Mucosa of rectum (tissue), 2 donors: ENCODE measurements around the gene ALG8.
A peak's percentile ranks its signal among the peaks of the same experiment; 100 is the strongest.

Experiments used
- H3K27ac ChIP-seq, 2 donors: one replicate each; pipeline ENCODE4 v1.7.0; 2013; ENCODE audit warnings: inconsistent platforms in 2 of 2, low read depth in 2 of 2, low read length in 2 of 2
- H3K27me3 ChIP-seq, 2 donors: one replicate each; pipeline ENCODE4 v1.7.0; 2013; ENCODE audit warnings: low read length in 2 of 2; ENCODE audit not compliant: control insufficient read depth in 2 of 2, insufficient read depth in 2 of 2
- H3K36me3 ChIP-seq, 2 donors: one replicate each; pipeline ENCODE4 v1.7.0; 2013; ENCODE audit warnings: low read length in 2 of 2; ENCODE audit not compliant: control insufficient read depth in 2 of 2, insufficient read depth in 2 of 2
- H3K4me1 ChIP-seq, 2 donors: one replicate each; pipeline ENCODE4 v1.7.0; 2013; ENCODE audit warnings: low read length in 2 of 2, mild to moderate bottlenecking in 1 of 2; ENCODE audit not compliant: control insufficient read depth in 2 of 2, insufficient read depth in 2 of 2
- H3K4me3 ChIP-seq, 2 donors: one replicate each; pipeline ENCODE4 v1.7.0; 2013; ENCODE audit warnings: low read length in 2 of 2
- H3K9ac ChIP-seq, 2 donors: one replicate each; pipeline ENCODE4 v1.7.0; 2013; ENCODE audit warnings: low read length in 2 of 2, low read depth in 1 of 2, mild to moderate bottlenecking in 1 of 2
- H3K9me3 ChIP-seq, 2 donors: one replicate each; pipeline ENCODE4 v1.7.0; 2013; ENCODE audit warnings: low read length in 2 of 2; ENCODE audit not compliant: control insufficient read depth in 2 of 2
- donor health status: healthy.
- donor health status: Normal muscosa, but diverticular disease.

Gene ALG8

GRCh38 chr11:78138694-78139421 lies 568 bp downstream of the ALG8 start:
- H3K27me3 ChIP-seq, result no peaks in the 10 kb centered on the region
- H3K9ac ChIP-seq, result peak overlapping the region; percentile 70 to 86
- H3K4me1 ChIP-seq, result peaks cover 0 to 6% of the 10 kb centered on the region in 2 donors
- H3K9me3 ChIP-seq, result no peaks in the 10 kb centered on the region
- peak overlapping the region; percentile 73 to 85 for H3K27ac ChIP-seq
- peak overlapping the region; percentile 94 to 98 for H3K4me3 ChIP-seq
- H3K36me3 ChIP-seq, result no peaks in the 10 kb centered on the region

DNA sequence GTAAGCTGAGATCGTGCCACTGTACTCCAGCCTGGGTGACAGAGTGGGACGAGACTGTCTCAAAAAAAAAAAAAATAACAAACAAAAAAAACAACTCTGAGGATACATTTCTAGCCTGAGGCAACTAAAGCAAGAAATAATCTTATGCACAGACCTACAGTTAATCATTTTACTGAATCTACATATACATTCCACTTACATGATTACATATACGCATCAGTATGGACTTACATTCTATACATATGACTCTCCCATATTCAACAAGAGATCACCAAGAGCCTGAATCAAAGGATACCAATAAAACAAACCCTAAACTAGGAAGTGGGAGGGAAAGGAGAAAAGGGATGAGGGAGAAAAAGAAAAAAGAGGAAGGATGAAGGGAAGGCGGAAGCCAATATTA lies 1.1 kb downstream of the ALG8 start:
- no peaks in the 10 kb centered on the region for H3K27me3 ChIP-seq
- no peak overlapping the region for H3K9ac ChIP-seq
- no peak overlapping the region for H3K27ac ChIP-seq
- no peaks in the 10 kb centered on the region for H3K36me3 ChIP-seq
- H3K4me3 ChIP-seq, result peak overlapping the region; percentile 94 to 98
- peaks cover 0 to 6% of the 10 kb centered on the region in 2 donors for H3K4me1 ChIP-seq
- H3K9me3 ChIP-seq, result no peaks in the 10 kb centered on the region

DNA sequence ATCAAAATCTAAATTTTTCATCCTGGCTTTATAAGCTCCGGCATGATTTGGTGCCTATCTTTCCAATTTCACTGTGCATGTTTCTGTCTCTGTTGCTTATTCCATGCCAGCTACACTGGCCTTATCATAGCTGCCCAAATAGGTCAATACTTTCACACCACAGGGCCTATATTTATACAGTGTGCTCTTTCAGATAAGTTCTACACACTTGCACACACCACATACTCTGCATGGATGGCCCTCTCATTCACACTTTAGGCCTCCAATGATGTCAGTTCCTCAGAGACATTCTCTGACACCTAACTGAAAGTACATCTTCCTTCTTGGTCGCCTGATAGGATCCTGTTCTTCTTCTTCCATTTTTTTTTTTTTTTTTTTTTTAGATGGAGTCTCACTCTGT lies 7.0 kb downstream of the ALG8 start:
- Histone ChIP-seq H3K9ac (no peak overlapping the region), H3K36me3 (no peaks in the 10 kb centered on the region), H3K27me3 (no peaks in the 10 kb centered on the region), H3K9me3 (no peaks in the 10 kb centered on the region), H3K4me3 (no peak overlapping the region), H3K27ac (no peak overlapping the region), H3K4me1 (no peaks in the 10 kb centered on the region)

DNA sequence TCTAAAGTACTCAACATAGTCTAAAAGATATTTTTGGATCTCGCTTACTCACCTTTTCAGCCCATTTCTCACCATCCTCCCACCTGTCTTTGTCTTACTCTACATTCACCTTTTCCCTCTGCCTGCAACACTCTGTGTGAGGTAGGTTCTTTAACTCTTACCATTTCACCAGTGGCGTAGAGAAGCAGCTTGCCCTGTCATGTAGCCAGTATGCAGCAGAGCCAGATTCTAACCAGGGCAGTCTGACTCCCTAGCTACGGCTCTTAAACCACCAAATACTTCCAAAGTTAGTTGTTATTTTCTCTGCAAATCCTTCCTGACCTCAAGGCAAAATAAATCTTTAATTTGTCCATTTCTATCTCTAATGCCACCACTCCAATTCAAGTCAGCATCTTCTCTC lies 7.5 kb downstream of the ALG8 start:
- Histone ChIP-seq H3K27ac (no peak overlapping the region), H3K36me3 (no peaks in the 10 kb centered on the region), H3K9me3 (no peaks in the 10 kb centered on the region), H3K9ac (no peak overlapping the region), H3K4me3 (no peak overlapping the region), H3K27me3 (no peaks in the 10 kb centered on the region), H3K4me1 (no peaks in the 10 kb centered on the region)

- Histone ChIP-seq H3K9ac (no peak overlapping the region), H3K4me3 (no peak overlapping the region), H3K36me3 (peaks cover 3 to 9% of the 10 kb centered on the region in 2 donors), H3K9me3 (no peaks in the 10 kb centered on the region), H3K27ac (no peak overlapping the region), H3K4me1 (no peaks in the 10 kb centered on the region), H3K27me3 (no peaks in the 10 kb centered on the region)
Measured at GRCh38 chr11:78127403-78127802, 12.0 kb downstream of the ALG8 start.

- no peak overlapping the region for H3K27ac ChIP-seq
- H3K36me3 ChIP-seq, result peaks cover 21 to 24% of the 10 kb centered on the region in 2 donors
- no peaks in the 10 kb centered on the region for H3K27me3 ChIP-seq
- H3K4me1 ChIP-seq, result no peaks in the 10 kb centered on the region
- H3K4me3 ChIP-seq, result no peak overlapping the region
- no peaks in the 10 kb centered on the region for H3K9me3 ChIP-seq
- H3K9ac ChIP-seq, result no peak overlapping the region
Measured at GRCh38 chr11:78112582-78113275, 26.7 kb downstream of the ALG8 start.

- no peak overlapping the region for H3K4me3 ChIP-seq
- H3K4me1 ChIP-seq, result no peaks in the 10 kb centered on the region
- peaks cover 18 to 25% of the 10 kb centered on the region in 2 donors for H3K36me3 ChIP-seq
- no peak overlapping the region for H3K27ac ChIP-seq
- no peaks in the 10 kb centered on the region for H3K9me3 ChIP-seq
- no peak overlapping the region for H3K9ac ChIP-seq
- H3K27me3 ChIP-seq, result no peaks in the 10 kb centered on the region
Measured at GRCh38 chr11:78111298-78111697, 28.1 kb downstream of the ALG8 start.

DNA sequence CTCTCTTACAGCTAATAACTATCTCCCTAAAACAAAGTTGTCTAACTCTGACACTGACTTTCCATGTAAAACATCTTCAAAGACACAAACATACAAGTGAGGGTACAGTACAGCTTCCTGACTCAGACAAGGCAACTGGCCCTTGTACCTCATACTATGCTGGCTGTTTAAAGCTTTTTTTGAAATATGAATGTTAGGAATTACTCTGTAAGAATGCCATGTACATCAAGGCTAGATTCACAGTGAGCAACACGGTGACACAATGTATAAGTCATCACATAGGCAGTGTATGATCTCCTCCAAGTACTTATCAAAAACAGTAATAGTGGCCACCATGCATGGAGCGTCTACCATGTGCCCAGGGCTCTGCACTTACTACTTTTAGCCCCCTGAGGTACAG lies 28.6 kb downstream of the ALG8 start:
- Histone ChIP-seq H3K27ac (no peak overlapping the region), H3K27me3 (no peaks in the 10 kb centered on the region), H3K4me1 (no peaks in the 10 kb centered on the region), H3K9me3 (no peaks in the 10 kb centered on the region), H3K4me3 (no peak overlapping the region), H3K36me3 (peaks cover 18 to 25% of the 10 kb centered on the region in 2 donors), H3K9ac (no peak overlapping the region)

GRCh38 chr11:78110351-78110750 lies 29.1 kb downstream of the ALG8 start:
- H3K4me1 ChIP-seq, result no peaks in the 10 kb centered on the region
- H3K27me3 ChIP-seq, result no peaks in the 10 kb centered on the region
- H3K9me3 ChIP-seq, result no peaks in the 10 kb centered on the region
- peaks cover 18 to 25% of the 10 kb centered on the region in 2 donors for H3K36me3 ChIP-seq
- H3K9ac ChIP-seq, result no peak overlapping the region
- no peak overlapping the region for H3K4me3 ChIP-seq
- no peak overlapping the region for H3K27ac ChIP-seq

GRCh38 chr11:78109081-78110015 lies 30.1 kb downstream of the ALG8 start:
- H3K36me3 ChIP-seq, result peaks cover 18 to 26% of the 10 kb centered on the region in 2 donors
- H3K27ac ChIP-seq, result no peak overlapping the region
- no peaks in the 10 kb centered on the region for H3K9me3 ChIP-seq
- H3K4me1 ChIP-seq, result no peaks in the 10 kb centered on the region
- H3K27me3 ChIP-seq, result no peaks in the 10 kb centered on the region
- no peak overlapping the region for H3K4me3 ChIP-seq
- H3K9ac ChIP-seq, result no peak overlapping the region
